Stimulated activated CD8-positive, alpha-beta memory T cell treated with anti-CD3 and anti-CD28 coated beads, Interleukin-2, amount 100 ng/mL, for 1 hour (primary cell): ENCODE measurements around the gene COA1.
"Not testable (repeated sequence)": the region's sequence is repeated elsewhere in the genome, so short reads cannot be mapped to it uniquely, and the experiment has no call there.

ENCODE experiments used
- DNase-seq, 2 donors: peaks; one replicate each; pipeline ENCODE4 v3.0.0-alpha.2; 2020; ENCODE audit warnings: low read depth in 2 of 2

Gene COA1

DNA sequence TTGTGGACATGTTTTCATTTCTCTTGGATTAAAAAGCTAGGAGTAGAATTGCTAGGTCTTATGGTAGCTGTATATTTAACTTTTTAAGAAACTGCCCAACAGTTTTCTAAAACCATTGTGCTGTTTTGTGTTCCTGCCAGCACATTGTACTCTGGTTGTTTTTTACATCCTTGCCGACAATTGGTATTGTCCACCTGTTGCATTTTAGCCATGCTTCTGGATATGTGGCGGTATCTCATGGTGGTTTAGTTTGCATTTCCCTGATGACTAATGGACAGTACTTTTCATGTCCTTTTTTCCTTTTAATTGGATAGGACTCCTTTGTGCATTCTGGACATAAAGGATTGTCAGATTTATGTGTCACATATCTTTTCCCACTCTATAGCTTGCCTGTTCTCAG lies 100.9 kb downstream of the COA1 start:
- no peak for DNase-seq

DNA sequence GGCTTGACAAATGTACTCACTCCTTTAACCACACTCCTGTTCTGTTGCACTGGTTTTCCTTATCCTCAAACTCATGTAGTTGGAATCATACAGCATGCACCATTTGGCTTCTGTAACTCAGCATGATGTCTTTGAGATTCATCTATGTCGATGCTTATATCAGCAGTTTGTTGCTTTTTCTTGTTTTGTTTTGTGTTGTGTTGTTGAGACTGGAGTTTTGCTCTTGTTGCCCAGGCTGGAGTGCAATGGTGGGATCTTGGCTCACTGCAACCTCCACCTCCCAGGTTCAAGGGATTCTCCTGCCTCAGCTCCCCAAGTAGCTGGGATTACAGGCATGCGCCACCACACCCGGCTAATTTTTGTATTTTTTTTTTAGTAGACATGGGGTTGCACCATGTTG lies 101.5 kb downstream of the COA1 start:
- DNase-seq: not testable (repeated sequence)

DNA sequence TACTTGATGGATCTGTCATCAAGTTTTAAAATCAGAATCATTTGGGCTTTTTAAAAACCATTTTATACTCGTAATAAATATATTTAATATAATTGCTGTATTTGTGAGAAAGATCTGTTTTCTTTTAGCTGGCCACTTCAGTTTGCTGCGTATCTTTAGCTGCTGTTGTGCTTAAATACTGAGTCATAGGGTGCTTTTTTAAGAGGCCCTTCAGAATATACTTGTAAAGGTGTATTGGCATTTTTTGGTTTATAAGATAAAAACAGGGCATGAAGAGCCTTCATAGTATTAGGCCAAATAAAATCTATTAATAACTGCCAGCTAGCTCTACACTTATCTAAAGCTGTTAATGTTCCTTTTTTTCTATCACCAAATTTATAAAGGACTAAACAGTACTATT lies 102.6 kb downstream of the COA1 start:
- DNase-seq: no peak

DNA sequence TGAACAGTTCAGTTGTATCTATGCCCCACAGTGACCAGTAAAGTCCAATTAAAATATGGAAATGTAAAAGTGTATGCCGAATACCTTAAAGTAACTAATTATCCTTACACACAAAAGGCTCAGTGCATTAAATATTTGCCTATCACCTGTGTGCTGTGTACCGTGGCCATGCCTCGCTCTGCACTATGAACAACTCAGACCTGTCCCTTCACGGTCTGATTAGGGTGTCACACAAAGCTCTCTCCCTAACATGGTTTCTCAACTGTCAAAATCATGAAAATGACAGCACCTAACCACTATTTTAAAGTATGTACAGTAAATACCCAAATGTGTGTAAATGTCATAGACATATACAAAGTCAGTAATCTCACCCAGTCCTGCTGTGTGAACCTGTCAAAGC lies 103.3 kb downstream of the COA1 start:
- no peak for DNase-seq

DNA sequence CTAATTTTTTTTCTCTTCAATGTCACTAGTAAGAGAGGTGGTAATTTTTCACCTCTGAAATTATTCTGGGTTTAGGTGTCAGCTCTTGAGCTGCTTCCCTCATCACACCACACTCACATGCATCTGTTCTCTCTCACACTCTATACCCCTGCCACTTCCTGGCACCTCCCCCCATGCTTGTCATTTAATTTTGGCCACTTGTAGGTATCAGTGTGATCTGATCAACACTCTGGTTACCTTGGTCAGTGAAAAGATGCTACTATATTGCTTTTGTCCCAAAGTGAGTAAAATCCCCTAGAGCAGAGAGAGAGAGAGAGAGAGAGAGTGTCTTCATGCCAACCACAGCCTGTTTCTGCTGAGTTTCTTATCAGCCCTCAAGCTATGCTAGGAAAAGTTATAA lies 103.9 kb downstream of the COA1 start:
- peak in 1 of 2 donors; percentile 43 for DNase-seq

DNA sequence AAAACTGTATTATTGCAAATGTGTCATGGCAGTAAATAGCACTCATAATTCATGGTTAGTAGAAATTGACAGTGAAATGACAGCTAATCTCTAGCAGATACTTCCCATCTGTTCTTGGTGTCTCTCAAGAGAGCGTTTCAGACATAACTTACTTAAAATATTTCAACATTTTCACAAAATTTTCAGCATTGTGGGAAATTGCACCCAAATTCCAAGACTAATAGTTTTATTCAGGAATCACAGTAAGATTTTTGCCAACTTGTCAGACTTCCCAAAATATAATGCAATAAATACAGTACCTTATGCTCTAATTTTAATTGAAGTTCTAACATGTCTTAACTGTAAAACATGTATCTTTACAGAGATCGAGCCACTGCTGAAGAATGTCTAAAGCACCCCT lies 105.2 kb downstream of the COA1 start:
- DNase-seq: no peak

DNA sequence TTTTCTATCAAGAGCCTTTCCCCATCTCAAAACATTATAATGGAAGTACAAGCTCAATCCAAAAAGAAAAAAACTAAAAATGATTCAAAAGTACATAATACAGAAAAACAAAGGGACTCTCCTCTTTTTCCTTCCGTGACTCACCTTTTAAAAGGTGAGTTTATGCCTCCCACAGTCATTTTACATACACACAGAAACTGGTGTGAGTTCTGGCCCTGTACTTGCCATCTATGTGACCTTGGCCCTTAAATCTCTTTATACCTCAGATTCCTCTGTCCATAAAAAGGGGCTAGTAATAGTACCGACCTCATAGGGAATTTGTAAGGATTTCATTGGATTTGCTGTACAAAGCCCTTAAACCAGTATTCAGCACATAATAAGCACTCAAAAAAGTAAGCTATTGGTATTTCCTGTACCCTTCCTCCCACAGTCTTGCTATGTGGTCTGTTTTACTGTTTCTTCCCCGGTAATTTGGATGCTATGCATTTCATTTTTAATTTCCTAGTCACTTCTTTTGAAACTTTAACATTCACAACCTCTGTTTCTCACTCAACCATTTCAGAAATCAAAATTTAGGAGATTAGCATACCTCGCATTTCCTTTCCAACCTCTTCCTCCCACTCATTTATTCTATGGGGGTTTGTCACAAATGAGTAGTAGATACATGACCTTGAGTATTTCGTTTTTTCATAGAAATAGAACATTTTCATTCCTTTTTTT lies 107.4 kb downstream of the COA1 start:
- DNase-seq: no peak

DNA sequence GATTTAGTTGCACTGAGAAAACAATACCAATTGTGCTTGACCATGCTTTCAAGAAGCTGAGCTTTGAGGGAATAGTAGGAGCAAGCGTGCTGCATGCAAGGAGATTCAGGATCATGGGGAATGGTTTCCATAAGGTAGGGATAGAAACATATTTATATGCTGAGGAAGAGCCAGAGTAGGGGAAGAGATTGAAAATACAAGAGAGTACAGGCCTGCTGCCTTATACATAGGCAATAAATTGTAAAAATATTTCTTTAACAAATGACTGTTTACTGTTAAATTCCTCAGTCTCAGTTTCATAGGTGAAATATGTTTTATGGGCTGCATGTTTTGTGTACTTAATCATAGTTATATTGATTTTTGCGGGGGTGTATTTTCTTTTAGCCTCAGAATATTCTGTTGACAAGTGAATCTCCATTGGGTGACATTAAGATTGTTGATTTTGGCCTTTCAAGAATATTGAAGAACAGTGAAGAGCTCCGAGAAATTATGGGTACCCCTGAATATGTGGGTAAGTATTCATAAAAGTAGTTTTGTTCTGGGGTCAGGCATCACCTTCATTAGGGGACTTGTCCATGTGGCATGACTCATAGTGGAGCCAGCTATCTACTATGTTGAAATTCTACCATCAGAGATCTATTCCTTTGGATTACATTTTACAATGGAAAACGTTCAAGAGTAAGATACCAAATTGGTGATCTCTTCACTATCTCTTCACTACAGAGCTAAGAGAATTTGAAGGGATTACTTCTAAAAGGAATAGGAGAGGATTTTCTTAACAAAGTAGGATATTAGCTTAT lies 109.9 kb downstream of the COA1 start:
- DNase-seq: no peak

DNA sequence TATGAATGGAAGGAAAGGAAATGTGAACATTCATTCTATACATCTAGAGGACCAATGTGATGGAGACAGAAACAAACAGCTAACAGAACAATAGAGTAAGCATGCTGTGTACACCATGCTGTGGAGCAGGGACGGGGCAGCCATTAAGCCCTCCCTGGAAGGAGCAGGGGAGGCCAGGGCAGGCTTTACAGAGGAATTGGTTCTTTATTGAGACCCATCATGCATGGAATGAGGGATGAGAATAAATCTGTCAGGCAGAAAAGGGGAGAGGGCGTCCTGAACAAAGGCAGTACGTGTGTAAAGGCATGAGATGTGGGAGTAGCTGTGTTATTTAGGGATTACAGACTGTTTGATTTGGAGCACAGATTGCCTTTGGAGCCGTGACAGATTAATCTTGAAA lies 111.2 kb downstream of the COA1 start:
- no peak for DNase-seq

DNA sequence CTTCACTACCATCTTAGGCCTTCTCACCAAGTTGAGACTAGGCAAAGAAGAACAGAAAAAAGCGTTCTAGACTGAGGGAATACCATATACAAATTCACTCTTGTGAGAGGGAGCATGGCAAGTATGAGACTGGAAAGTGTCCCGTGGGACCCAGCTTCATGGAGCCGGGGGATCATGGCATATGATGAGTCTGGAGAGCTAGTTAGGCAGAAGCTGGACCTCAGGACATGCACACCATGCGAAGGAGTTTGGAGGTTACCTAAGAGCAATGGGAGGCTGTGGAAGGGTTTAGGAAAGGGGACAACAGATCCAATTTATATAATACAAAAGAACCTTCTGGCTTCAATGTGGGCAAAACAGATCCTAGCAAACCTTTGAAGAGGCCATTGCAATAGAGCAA lies 112.3 kb downstream of the COA1 start:
- DNase-seq: no peak

DNA sequence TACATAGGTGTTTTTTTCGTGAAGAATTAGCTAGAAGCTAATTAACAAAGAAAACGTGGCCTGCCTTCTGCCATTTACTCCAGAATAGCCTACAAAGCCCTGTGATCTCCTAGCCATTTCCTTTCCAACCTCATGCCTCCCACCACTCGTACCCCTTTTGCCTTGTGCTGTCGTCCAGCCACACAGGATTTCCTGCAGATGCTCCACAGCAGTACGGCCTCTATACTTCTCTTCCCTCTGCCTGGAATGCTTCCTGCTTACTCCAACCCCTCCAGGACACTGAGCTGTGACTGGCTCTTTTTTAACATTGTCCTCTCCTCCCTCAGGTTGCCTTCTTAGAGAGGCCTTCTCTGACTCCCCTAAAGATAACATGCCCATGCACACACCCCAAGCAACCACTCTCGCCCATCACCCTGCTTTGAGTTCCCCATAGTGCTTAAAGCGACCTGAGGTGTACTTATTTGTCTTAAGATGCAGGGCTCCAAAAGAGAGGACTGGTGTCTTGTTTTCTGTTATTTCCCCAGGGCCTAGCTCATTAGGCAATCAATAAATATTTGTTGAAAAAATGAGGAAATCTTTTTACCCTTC lies 113.7 kb downstream of the COA1 start:
- DNase-seq: no peak

DNA sequence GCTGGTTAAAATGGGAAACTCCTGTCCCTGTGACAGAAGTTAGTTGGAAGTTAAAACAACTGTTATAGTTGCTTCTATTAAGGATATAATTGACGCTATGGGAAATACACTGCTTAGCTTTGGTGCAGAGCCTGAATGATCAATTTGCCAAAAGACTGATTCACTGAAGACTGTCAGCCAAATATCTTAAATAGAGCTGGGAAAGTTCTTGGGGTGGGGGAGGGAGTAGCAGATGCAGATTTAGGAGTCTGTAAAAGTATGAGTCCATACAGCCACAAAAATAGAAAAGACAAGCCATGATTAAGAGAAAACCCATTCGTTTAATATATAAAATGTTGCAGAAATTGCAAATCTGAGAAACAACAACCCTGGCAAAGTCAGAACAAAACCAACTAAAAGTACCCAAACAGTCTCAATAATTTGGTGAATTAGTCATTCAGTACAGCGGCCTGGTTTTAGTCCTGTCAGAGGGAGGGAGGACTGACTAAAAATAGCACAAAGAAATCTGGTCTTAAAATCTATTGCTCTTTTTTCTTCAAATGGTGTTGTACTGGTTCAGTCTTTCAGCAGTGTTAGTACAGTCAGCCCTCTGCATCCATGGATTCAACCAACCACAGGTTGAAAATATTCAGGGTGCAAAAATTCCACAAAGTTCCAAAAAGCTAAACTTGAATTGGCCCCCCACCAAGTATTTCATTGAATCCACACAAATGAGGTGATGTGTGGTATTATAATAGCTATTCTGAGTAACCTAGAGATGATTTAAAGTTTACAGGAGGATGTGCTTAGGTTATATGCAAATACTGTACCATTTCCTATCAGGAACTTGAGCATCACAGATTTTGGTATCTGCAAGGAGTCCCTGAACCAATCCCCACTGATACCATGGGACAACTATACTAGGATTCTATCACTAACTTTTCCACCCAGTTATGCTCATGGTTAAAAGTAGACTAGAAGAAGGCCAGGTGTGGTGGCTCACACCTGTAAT lies 116.4 kb downstream of the COA1 start:
- no peak for DNase-seq

DNA sequence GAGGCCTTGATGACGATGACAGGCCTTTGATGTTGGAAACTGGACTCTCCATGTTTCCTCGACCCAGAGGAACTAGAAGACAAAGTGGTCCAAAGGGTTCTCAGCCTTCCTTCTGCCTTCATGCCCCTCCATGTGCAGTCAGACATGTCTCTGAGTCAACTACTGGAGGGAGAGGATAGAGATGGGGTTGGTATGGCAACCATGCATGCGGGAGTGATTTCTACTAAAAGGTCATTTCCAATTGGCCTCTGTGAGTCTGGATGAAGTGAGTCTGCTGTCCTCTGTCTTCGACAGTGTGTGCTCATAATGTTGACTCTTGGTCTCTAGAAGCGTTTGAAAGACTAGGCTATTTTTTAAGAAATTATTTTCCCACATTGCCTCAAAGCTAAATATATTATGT lies 117.2 kb downstream of the COA1 start:
- no peak for DNase-seq

DNA sequence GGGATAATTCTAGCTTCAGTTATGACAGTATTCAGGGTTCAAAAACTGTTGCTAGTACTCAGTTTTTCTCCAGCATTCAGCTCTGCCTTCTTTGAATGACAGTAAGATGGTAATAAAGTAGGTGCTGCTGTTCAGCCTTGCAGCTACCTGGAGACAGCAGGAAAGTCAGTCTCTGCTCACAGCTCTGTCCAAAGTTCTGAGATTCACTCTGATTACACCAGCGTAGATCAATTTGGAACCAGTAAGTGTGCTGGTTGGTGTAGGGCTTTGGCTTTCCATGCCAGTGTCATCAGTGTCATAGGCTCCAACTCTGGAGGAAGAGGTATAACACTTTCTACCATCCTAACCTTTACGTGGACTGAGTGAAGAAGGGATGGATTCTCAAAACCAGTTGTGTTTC lies 120.2 kb downstream of the COA1 start:
- no peak for DNase-seq

DNA sequence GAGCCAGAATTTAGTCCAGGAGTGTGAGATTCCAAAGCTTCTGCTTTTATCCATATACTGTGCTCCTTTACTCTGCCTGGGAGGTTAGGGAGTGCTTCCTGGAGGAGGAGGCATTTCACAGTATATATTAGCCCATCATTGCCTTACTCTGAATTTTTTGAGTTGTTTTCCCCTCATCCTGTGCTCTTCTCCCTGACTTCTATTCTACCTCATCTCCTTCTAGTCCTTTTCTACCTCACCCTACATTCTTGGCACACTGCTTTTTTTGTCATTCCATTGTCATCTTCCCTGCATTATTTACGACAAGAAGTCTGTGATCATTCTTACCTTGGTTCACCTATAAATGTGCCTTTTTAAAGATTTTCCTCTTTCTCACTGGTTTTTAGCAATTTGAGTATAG lies 125.1 kb downstream of the COA1 start:
- no peak for DNase-seq

DNA sequence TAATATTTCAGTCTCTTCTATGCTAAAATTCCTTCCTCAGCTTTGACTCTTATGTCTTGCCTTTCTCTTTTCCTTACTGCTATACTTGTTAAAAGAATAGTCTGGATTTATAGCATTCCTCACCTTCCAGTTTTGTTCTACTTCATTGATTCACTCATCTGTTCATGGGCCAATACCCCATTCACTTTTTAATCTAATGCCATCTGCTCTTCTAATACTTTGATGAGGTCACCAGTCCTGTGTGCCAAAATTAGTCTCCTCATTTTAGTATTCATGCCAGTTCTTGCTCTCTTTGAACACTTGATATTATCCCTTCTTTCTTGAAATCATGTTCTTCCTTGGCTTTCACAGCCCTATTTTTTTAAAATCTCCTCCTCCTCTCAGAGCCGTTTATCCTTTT lies 127.1 kb downstream of the COA1 start:
- DNase-seq: no peak

DNA sequence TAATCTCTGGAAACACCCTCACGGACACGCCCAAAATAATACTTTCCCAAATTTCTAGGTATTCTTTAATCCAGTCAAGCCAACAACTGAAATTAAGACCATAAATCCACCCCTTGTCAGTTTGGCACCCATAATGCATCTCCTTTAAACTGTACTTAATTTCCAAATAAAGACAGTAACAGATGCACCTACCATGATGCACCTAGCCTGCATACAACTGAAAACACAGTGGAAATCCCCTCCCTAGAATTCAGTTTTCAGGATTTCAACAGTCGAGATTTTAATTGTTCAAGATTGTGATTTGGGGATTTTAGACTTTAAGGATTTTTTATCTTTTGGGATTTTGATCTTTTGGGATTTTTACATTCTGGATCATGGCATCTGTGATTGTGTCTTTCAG lies 129.3 kb downstream of the COA1 start:
- no peak for DNase-seq

DNA sequence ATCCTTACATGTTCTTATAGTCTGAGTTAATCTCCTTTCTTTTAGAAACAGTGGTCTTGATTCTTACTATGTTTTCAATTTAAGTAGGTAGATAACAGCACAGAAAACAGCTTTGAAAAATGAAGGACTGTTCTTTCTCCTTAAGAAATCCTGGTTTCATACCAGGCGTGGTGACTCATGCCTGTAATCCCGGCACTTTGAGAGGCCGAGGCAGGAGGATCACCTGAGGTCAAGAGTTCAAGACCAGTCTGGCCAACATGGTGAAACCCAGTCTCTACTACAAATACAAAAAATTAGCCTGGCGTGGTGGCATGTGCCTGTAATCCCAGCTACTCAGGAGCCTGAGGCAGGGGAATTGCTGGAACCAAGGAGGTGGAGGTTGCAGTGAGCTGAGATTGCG lies 132.9 kb downstream of the COA1 start:
- not testable (repeated sequence) for DNase-seq

DNA sequence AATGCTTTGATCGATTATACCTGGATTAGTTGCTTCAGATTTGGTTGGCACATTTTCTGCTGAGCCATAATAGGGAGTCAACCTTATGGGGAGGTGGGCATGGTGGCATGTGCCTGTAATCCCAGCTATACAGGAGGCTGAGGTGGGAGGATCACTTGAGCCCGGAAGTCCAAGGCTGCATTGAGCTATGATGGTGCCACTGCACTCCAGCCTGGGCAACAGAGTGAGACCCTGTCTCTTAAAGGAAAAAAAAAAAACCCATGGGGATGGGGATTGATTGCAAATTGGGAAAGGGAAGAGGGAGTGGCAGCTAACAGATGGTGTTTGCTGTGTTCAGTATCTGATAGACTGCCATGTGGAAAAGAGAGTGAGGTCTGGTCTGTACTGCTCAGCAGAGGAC lies 135.3 kb downstream of the COA1 start:
- no peak for DNase-seq

DNA sequence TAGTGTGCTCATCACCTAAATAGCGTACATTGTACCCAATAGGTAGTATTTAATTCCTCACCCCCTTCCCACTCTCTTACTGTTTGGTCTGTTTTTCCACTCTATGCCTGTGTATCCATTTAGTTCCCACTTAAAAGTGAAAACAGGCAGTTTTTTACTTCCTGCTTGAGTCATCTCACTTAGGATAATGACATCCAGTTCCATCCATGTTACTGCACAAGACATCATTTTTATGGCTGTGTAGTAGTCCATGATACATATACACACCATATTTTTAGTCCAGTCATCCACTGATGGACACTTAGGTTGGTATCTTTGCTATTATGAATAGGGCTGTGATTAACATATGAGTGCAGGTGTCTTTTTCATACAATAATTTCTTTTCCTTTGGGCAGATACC lies 136.3 kb downstream of the COA1 start:
- no peak for DNase-seq

DNA sequence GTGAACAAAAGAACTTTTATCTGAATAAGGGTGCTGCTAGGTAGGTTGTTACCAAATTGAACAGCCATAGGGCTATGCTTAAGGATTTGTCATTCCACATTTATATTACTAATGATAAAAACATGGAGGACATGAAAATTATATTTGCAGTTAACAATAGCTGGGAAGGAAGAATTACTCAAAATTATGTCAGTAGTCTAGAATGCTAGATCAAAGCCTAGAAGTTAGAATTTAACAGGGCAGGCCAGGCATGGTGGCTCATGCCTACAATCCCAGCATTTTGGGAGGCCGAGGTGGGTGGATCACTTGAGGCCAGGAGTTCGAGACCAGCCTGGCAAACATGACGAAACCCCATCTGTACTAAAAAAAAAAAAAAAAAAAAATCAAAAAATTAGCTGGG lies 137.0 kb downstream of the COA1 start:
- DNase-seq: no peak
